NB4 (cell line): ENCODE results near the gene GRIK2.

Experiments
- MAX ChIP-seq: IDR thresholded peaks from 2 replicates; pipeline ENCODE4 v1.6.1; 2011; ENCODE audit warnings: low read depth, low read length
- POLR2A ChIP-seq: IDR thresholded peaks from 2 replicates; pipeline ENCODE4 v1.6.1; 2011; ENCODE audit warnings: mild to moderate bottlenecking; ENCODE audit not compliant: insufficient read length; ENCODE audit errors: extremely low read depth
- TF ChIP-seq, protein P1 (sequence below): IDR thresholded peaks from one replicate; pipeline ENCODE4 v1.5.1; 2012; ENCODE audit warnings: low read depth, low read length

DNA sequence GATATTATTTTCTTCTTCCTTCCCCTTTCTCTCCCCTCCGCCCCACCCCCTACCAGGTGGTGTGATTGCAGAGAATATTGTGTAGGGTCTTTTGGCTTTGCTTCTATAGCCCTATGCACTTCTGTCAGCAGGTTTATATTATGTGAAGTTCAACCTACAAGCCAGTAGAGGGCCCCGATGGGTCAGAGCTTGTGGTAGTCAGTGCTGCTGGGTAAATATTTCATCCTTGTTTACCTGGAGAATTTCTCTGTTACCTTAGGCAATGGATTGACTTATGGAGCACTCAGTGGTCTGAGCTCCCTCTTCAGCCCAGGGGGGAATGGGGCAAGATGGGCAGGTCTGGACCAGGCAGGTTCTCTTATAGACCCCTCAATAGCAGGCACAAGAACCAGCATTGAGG is 720.9 kb downstream of the GRIK2 start:
- TF ChIP-seq, protein P1, sequence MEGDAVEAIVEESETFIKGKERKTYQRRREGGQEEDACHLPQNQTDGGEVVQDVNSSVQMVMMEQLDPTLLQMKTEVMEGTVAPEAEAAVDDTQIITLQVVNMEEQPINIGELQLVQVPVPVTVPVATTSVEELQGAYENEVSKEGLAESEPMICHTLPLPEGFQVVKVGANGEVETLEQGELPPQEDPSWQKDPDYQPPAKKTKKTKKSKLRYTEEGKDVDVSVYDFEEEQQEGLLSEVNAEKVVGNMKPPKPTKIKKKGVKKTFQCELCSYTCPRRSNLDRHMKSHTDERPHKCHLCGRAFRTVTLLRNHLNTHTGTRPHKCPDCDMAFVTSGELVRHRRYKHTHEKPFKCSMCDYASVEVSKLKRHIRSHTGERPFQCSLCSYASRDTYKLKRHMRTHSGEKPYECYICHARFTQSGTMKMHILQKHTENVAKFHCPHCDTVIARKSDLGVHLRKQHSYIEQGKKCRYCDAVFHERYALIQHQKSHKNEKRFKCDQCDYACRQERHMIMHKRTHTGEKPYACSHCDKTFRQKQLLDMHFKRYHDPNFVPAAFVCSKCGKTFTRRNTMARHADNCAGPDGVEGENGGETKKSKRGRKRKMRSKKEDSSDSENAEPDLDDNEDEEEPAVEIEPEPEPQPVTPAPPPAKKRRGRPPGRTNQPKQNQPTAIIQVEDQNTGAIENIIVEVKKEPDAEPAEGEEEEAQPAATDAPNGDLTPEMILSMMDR = peak; percentile 56
- TF ChIP-seq POLR2A (no peak), MAX (no peak)
